ENCODE results near the gene C1orf210. TPM values are rescaled to one million over a fixed set of nuclear protein-coding genes. Genes with fewer than 3 reads are reported as not detected.
A peak's percentile ranks its signal among the peaks of the same experiment; 100 is the strongest.

Gene C1orf210
- total and polyA plus RNA-seq, 2 of the 13 experiments (the other 11 are each of a cell fraction or from before 2014, with no cell fraction given), result 0.49 to 5.1 TPM

DNA sequence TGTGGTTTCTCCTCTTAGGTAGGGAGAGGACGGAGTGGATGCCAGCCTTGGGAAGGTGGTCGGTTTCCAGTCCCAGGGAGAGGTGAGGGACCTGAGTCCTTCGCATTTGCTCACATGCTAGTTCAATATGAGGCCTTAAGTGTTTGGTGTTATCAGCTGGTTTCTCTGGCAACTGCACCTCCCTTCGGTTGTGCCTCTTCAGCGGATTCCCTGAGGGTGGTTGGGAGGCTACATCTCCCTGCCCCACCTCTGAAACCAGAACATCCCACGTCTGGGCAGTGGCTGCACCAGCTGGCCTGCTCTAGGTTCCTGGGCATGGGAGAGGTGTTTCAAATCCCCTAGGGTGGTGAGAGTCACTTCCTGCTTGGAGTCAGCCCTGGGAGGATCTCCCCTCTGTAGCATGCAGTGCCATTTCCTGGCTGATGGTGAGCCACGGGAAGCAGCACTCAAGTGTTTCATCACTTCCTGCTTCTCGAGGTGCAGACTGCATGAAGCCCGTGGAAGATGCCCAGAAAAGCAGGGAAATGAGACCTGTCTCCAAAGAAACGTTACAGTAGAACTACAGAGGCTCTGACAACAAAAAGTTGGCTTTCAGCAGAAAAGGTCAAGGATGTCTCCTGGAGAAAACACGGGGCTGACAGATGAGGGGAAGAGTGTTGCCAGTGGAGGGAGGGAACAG, 11.1 kb downstream of the C1orf210 start (continued):
- TF ChIP-seq, protein P1, sequence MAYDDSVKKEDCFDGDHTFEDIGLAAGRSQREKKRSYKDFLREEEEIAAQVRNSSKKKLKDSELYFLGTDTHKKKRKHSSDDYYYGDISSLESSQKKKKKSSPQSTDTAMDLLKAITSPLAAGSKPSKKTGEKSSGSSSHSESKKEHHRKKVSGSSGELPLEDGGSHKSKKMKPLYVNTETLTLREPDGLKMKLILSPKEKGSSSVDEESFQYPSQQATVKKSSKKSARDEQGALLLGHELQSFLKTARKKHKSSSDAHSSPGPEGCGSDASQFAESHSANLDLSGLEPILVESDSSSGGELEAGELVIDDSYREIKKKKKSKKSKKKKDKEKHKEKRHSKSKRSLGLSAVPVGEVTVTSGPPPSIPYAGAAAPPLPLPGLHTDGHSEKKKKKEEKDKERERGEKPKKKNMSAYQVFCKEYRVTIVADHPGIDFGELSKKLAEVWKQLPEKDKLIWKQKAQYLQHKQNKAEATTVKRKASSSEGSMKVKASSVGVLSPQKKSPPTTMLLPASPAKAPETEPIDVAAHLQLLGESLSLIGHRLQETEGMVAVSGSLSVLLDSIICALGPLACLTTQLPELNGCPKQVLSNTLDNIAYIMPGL (CRISPR knock-in tag; IDR thresholded peaks at IDR 0.05; ENCODE audit: borderline replicate concordance in 1 of 2, low read depth in 1 of 2), result no peak
- TF ChIP-seq CENPT (CRISPR knock-in tag; IDR thresholded peaks at IDR 0.05; ENCODE audit: low read depth), result no peak
- TF ChIP-seq, protein P2, sequence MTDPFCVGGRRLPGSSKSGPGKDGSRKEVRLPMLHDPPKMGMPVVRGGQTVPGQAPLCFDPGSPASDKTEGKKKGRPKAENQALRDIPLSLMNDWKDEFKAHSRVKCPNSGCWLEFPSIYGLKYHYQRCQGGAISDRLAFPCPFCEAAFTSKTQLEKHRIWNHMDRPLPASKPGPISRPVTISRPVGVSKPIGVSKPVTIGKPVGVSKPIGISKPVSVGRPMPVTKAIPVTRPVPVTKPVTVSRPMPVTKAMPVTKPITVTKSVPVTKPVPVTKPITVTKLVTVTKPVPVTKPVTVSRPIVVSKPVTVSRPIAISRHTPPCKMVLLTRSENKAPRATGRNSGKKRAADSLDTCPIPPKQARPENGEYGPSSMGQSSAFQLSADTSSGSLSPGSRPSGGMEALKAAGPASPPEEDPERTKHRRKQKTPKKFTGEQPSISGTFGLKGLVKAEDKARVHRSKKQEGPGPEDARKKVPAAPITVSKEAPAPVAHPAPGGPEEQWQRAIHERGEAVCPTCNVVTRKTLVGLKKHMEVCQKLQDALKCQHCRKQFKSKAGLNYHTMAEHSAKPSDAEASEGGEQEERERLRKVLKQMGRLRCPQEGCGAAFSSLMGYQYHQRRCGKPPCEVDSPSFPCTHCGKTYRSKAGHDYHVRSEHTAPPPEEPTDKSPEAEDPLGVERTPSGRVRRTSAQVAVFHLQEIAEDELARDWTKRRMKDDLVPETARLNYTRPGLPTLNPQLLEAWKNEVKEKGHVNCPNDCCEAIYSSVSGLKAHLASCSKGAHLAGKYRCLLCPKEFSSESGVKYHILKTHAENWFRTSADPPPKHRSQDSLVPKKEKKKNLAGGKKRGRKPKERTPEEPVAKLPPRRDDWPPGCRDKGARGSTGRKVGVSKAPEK (CRISPR knock-in tag; IDR thresholded peaks at IDR 0.05; ENCODE audit: borderline replicate concordance), result no peak
- no peak for TF ChIP-seq ZFP36L2 (CRISPR knock-in tag; IDR thresholded peaks at IDR 0.05)
- TF ChIP-seq, protein P3, sequence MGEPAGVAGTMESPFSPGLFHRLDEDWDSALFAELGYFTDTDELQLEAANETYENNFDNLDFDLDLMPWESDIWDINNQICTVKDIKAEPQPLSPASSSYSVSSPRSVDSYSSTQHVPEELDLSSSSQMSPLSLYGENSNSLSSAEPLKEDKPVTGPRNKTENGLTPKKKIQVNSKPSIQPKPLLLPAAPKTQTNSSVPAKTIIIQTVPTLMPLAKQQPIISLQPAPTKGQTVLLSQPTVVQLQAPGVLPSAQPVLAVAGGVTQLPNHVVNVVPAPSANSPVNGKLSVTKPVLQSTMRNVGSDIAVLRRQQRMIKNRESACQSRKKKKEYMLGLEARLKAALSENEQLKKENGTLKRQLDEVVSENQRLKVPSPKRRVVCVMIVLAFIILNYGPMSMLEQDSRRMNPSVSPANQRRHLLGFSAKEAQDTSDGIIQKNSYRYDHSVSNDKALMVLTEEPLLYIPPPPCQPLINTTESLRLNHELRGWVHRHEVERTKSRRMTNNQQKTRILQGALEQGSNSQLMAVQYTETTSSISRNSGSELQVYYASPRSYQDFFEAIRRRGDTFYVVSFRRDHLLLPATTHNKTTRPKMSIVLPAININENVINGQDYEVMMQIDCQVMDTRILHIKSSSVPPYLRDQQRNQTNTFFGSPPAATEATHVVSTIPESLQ (CRISPR knock-in tag; conservative IDR thresholded peaks at IDR 0.05), result no peak
- TF ChIP-seq, protein P4, sequence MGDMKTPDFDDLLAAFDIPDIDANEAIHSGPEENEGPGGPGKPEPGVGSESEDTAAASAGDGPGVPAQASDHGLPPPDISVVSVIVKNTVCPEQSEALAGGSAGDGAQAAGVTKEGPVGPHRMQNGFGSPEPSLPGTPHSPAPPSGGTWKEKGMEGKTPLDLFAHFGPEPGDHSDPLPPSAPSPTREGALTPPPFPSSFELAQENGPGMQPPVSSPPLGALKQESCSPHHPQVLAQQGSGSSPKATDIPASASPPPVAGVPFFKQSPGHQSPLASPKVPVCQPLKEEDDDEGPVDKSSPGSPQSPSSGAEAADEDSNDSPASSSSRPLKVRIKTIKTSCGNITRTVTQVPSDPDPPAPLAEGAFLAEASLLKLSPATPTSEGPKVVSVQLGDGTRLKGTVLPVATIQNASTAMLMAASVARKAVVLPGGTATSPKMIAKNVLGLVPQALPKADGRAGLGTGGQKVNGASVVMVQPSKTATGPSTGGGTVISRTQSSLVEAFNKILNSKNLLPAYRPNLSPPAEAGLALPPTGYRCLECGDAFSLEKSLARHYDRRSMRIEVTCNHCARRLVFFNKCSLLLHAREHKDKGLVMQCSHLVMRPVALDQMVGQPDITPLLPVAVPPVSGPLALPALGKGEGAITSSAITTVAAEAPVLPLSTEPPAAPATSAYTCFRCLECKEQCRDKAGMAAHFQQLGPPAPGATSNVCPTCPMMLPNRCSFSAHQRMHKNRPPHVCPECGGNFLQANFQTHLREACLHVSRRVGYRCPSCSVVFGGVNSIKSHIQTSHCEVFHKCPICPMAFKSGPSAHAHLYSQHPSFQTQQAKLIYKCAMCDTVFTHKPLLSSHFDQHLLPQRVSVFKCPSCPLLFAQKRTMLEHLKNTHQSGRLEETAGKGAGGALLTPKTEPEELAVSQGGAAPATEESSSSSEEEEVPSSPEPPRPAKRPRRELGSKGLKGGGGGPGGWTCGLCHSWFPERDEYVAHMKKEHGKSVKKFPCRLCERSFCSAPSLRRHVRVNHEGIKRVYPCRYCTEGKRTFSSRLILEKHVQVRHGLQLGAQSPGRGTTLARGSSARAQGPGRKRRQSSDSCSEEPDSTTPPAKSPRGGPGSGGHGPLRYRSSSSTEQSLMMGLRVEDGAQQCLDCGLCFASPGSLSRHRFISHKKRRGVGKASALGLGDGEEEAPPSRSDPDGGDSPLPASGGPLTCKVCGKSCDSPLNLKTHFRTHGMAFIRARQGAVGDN (CRISPR knock-in tag; IDR thresholded peaks at IDR 0.05), result peak; percentile 26; the same call in 1 of the 2 replicates
- no peak for TF ChIP-seq ZFP36 (IDR thresholded peaks at IDR 0.05; ENCODE audit: borderline replicate concordance, low read depth, low read length, partially characterized antibody)
- TF ChIP-seq ETV5 (CRISPR knock-in tag; IDR thresholded peaks at IDR 0.05; ENCODE audit: borderline replicate concordance), result peak; percentile 33; the same call in 1 of the 2 replicates
- TF ChIP-seq KMT2A (CRISPR knock-in tag; IDR thresholded peaks at IDR 0.05), result no peak
- TF ChIP-seq ZNF720 (CRISPR knock-in tag; IDR thresholded peaks at IDR 0.05), result no peak
- no peak for TF ChIP-seq ZNF33B (CRISPR knock-in tag; IDR thresholded peaks at IDR 0.05)
- TF ChIP-seq GTF3A (CRISPR knock-in tag; conservative IDR thresholded peaks at IDR 0.05), result no peak
- no peak for TF ChIP-seq CREB1 (IDR thresholded peaks at IDR 0.05)
- 0 out of 2 replicates have a peak, but pooled peaks have one; percentile 20 for TF ChIP-seq CREB1 (CRISPR knock-in tag; IDR thresholded peaks at IDR 0.05)
- TF ChIP-seq CAMTA2 (CRISPR knock-in tag; IDR thresholded peaks at IDR 0.05; ENCODE audit: borderline replicate concordance), result no peak
- TF ChIP-seq EZH2 (conservative IDR thresholded peaks at IDR 0.05; ENCODE audit: low read depth, low read length), result no peak
- TF ChIP-seq CEBPG (CRISPR knock-in tag; IDR thresholded peaks at IDR 0.05), result peak; percentile 22
- TF ChIP-seq ELF3 (CRISPR knock-in tag; IDR thresholded peaks at IDR 0.05), result 0 out of 2 replicates have a peak, but pooled peaks have one; percentile 31
- peak; percentile 69 for TF ChIP-seq GABPB1 (CRISPR knock-in tag; IDR thresholded peaks at IDR 0.05)
